GM19351 (cell line): ENCODE data around the gene ZNF638.

ENCODE experiments used
- ATAC-seq: cut with Tn5 transposase; IDR thresholded peaks from one replicate; pipeline ENCODE4 v1.9.1; 2021; ENCODE audit warnings: mild to moderate bottlenecking, moderate library complexity; ENCODE audit not compliant: unreplicated experiment

Gene ZNF638

DNA sequence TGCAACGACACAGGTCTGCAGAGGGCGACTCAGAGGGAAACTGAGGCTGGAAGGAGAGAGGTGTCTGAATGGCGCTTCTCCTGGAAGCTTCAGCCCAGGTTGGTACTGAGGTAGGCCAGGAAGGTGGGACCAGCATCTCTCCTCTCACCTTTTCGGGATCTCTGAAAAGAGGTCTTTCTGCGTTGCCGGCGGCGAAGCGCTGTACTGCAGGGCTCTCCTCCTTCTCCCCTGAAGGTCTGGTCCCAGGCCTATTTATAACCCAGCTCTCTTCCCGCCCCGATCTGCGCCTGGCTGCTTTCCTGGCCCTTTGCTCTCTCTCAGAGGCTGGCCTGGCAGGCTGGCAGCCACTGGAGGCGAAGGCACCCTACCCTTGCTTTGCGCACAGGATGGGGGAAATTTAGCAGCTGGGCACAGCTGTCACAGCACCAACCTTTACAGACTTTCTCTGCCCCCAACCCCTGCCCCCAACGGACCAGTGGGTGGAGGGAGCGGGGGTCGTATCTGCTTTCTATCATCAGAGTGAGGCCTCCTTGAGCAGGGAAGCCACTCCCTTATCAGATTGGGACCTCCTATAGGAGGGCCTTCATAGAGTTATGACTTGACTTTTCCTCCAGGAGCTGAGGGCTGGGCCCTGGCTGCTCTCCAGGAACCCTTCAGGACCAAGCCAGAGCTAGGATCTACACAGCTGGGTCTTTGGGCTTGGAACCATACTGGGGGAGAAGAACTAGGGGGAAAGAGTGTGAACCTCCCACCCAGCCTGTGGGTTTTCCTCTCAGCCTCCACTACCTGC, 122.8 kb downstream of the ZNF638 start:
- ATAC-seq, result no peak

- no peak for ATAC-seq
Measured at GRCh38 chr2:71455011-71455740, 123.6 kb downstream of the ZNF638 start.

GRCh38 chr2:71455741-71456569, 124.4 kb downstream of the ZNF638 start:
- no peak for ATAC-seq

GRCh38 chr2:71456617-71457016, 125.0 kb downstream of the ZNF638 start:
- no peak for ATAC-seq

DNA sequence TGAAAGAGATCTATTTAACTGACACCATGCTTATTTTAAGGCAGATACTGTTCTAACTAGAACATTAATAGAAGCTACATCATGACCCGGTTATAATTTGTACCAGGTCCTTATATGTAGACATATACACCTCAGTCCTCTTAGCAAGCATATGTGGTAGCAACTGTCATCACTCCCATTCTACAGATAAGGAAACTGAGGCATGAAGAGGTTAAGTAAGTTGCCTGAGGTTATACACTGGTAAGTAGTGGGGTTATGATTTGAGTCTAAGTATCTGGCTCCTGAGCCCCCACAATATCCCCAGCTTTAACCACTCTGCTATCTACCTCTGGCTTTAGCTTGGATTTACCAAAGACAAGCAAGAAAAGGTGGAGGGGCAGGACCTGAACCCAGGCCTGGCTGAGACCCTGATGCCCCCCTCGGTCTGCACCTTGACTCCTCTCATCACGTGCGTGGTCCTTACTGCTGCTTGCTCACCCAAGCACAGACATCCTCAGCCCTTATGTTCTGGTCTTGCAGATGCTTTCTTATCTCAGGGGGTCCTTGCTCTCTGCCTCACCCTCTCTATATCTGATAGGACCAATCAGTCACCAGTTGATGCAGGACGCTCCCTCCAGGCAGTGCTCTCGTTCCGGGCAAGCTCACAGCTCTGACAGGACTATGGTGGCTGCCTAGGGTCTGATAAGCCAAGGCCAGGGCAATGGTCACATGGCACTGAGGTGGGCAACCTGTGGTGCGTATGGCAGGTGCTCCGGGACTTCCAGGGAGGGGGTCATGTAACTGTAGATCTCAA, 125.7 kb downstream of the ZNF638 start:
- ATAC-seq, result no peak

DNA sequence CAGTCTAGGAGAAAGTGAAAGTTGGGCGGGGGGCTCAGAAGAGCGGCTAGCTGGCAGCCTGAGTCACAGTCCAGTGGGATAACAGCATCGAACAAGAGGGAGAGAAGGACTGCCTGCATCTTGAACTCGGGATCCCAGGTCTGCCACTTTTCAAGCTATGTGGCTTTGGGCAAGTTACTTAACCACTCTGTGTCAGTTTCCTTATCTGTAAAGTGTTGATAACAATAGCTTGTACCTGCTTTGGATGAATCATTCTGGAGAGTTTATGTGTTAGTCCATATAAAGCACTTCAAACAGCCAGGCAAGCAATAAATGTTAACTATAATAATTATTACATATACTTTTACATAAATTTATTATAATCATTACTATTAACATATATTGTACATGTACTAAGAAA, 126.3 kb downstream of the ZNF638 start:
- no peak for ATAC-seq

DNA sequence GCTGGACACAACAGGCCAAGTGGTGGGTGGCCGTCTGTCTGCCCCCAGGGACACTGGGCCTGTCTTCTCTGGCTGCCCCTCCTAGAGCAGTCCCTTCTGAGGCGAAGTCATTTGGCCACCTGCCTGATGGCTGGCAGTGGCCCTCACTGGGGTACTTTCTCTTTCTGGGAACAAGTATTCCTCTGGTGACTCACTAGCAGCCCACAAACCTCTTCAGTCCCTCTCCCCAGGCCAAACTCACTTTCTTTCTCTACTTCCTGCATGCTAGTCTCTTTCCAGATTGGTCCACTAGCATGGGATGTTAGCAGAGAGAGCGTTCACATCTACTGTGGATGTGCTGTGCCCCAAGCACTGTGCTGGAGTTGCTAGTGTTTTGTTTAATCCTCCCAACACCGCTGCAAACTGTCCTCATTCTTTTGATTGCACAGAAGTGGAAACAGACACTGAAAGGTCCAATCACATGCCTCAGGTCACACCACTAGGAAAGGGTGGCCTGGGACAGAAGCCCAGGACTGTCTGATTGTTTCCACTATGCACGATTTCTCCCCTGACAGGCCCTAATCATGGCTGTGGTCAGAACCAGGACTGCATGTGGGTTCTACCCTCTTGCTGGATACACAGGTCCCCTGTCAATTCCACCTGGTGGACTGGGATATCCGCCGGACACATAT, 127.0 kb downstream of the ZNF638 start:
- ATAC-seq, result no peak

GRCh38 chr2:71459084-71459431, 127.5 kb downstream of the ZNF638 start:
- ATAC-seq, result no peak

- no peak for ATAC-seq
Measured at GRCh38 chr2:71460056-71460455, 128.5 kb downstream of the ZNF638 start.

GRCh38 chr2:71460595-71461303, 129.2 kb downstream of the ZNF638 start:
- ATAC-seq, result no peak

GRCh38 chr2:71461304-71461671, 129.7 kb downstream of the ZNF638 start:
- no peak for ATAC-seq

DNA sequence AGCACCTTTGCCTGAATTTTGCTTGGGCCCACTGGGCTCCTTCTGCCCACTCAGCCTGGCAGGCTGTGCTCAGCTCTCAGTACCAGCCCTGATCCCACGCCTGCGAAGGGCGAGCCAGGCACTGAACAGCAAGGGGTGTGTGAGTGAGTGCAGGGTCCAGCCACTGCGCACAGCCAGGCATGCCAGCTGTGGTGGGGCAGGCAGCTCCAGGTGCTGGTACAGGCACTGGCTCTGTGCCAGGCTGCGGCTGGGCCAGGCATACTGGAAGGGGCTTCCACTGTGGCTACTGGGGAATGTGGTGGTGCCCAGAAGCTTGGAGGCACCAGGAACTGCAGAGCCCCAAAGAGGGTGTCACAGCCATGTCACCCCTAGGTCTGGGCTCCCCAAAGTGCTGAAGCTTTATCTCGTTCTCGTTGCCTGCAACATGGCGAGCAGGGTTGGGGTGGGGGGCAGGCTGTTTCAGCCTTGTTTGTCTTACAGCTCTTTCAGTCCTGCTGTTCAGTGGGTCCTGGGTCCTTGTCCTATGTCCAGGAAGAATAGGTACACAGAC, 130.5 kb downstream of the ZNF638 start:
- no peak for ATAC-seq

DNA sequence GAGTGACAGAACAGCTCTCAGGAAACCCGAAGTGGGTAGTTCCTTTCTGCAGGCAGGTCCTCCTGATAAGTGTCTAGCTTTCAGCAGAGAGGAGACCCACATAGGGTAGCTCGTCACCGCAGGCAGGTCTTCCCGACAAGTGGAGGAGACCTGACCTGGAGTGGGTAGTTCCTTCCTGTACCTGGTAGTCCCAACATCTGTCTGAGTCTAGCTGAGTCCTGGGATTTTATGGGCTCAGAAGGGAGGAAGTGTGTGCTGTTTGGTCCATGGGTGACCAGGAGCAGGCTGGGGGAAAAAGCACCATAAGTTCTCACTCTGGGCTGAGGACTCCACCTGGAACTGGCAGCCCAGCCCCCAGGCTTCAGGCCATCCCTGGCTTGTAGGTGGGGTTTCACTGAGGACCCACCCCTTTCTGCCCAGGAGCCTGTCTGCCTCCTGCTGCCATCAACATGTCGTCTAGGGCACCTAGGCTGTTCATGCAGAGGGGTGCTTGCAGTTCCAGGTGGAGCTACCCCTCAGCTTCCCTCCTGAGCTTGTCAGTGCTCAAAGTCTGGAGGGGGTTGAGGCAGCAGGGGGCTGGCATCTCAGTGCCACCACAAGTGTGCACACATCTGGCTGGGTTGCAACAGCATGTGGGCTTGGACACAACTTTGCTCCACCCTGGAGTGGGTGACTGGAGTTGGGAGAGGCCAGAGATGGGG, 131.2 kb downstream of the ZNF638 start:
- no peak for ATAC-seq

- ATAC-seq, result no peak
Measured at GRCh38 chr2:71463342-71463654, 131.7 kb downstream of the ZNF638 start.

DNA sequence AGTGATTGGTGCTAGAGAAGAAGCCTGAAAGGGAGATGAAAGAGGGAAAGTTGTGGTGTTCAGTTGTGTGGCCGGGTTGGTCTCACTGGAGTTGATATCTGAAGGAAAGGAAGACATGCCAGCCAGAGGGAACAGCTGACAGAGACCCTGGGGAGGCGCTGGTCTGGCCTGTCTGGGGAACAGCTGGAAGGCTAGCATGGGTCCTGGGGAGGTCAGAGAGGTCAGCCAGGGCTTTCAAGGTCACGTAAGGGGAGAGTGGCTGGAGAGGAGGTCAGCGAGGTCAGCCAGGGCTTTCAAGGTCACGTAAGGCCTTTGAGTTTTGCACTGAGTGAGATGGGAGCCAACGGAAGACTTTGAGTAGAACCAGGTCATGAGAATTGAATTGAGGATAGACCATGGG, 132.8 kb downstream of the ZNF638 start:
- no peak for ATAC-seq

DNA sequence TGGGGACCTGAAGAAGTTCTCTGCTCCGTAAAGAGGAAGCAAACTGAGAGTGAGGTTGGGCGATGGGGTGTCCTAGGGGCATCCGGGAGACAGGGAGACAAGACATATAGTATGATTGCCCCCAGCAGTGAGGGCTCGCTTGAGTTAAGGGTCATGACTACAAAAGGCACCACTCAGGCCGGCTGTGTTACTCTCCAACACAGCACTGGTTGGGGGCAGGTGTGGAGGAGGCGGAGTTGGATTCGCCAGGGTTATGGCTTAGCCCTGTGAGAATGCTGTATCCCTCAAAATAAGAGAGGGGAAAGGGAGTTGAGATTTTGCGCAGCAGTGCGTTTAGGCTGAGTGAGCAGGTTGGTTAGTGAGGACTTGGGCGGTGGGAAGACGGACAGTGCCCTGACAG, 133.8 kb downstream of the ZNF638 start:
- no peak for ATAC-seq

- no peak for ATAC-seq
Measured at GRCh38 chr2:71465961-71466300, 134.3 kb downstream of the ZNF638 start.

GRCh38 chr2:71466301-71467179, 135.0 kb downstream of the ZNF638 start:
- ATAC-seq, result no peak
